ENCODE data around the gene PSMB10. TPM values are rescaled to one million over a fixed set of nuclear protein-coding genes. Genes with fewer than 3 reads are reported as not detected.

PSMB10 gene
- total RNA-seq, 1 experiment from 2014 or later, result 41.0 TPM

- TF ChIP-seq ZBTB33 (IDR thresholded peaks at IDR 0.05; ENCODE audit: extremely low read depth, insufficient replicate concordance, low read length) (no peak), SP1 (IDR thresholded peaks at IDR 0.05; ENCODE audit: low read depth) (no peak)
These were observed 51.1 kb downstream of the PSMB10 start (continued) for GRCh38 chr16:67885545-67885944.

- CTCF ChIA-PET, result interaction anchor here (0.8 to 2.9 kb wide), 7 partner anchors 11 to 363 kb away, joined by 3 to 13 read pairs (median 6); partner anchors contain the start of gene EDC4
- Histone ChIP-seq H3K4me2 (ENCODE audit: low read length) (no peak within 1 kb of the TSS), H3K27me3 (ENCODE audit: insufficient read depth, low read length) (no peaks in the 10 kb centered on the region), H2AFZ (ENCODE audit: low read depth, low read length, poor library complexity, severe bottlenecking) (no peak within 1 kb of the TSS), H3K4me1 (ENCODE audit: control insufficient read depth in 1 of 2, insufficient read depth in 2 of 2, low read length in 2 of 2) (no peaks in the 10 kb centered on the region), H3K36me3 (ENCODE audit: control insufficient read depth in 1 of 2, insufficient read depth in 2 of 2, low read length in 2 of 2) (peaks cover 23 to 36% of the 10 kb centered on the region in 2 experiments; a peak in 3 of 4 replicates), H3K9ac (ENCODE audit: low read length) (no peak within 1 kb of the TSS), H3K9me3 (ENCODE audit: control insufficient read depth in 1 of 2, insufficient read depth in 1 of 2, low read depth in 1 of 2, low read length in 2 of 2) (no peaks in the 10 kb centered on the region), H4K20me1 (ENCODE audit: insufficient read depth) (peaks cover 3% of the 10 kb centered on the region; the same call in 1 of the 2 replicates), H3K4me3 (replicated peaks in 1 of 2; ENCODE audit: low read depth in 1 of 2, low read length in 2 of 2) (no peak within 1 kb of the TSS), H3K79me2 (ENCODE audit: insufficient read depth, low read length) (no peaks in the 10 kb centered on the region), H3K27ac (ENCODE audit: low read depth, low read length) (no peak within 1 kb of the TSS), H3K9me2 (ENCODE audit: insufficient read depth) (no peaks in the 10 kb centered on the region)
- RAD21 ChIA-PET (ENCODE audit: low non-redundant PET in 1 of 2, low total read pairs in 2 of 2, uncharacterized antibody in 2 of 2, unreplicated experiment in 2 of 2), result no interaction called here
- ATAC-seq (peak; percentile 59), DNase-seq (ENCODE audit: low read depth, low spot score) (no peak)
- POLR2A ChIA-PET, result no interaction called here
- BruUV-seq (replicated peaks), result no TSS peak
- no peak for TF ChIP-seq POLR2AphosphoS5 (IDR thresholded peaks at IDR 0.05; ENCODE audit: low read depth, low read length)
- TF ChIP-seq POLR2A (IDR thresholded peaks at IDR 0.05; ENCODE audit: borderline replicate concordance, extremely low read depth, insufficient read depth, insufficient read length), result no peak
- TF ChIP-seq, protein P1, sequence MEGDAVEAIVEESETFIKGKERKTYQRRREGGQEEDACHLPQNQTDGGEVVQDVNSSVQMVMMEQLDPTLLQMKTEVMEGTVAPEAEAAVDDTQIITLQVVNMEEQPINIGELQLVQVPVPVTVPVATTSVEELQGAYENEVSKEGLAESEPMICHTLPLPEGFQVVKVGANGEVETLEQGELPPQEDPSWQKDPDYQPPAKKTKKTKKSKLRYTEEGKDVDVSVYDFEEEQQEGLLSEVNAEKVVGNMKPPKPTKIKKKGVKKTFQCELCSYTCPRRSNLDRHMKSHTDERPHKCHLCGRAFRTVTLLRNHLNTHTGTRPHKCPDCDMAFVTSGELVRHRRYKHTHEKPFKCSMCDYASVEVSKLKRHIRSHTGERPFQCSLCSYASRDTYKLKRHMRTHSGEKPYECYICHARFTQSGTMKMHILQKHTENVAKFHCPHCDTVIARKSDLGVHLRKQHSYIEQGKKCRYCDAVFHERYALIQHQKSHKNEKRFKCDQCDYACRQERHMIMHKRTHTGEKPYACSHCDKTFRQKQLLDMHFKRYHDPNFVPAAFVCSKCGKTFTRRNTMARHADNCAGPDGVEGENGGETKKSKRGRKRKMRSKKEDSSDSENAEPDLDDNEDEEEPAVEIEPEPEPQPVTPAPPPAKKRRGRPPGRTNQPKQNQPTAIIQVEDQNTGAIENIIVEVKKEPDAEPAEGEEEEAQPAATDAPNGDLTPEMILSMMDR (IDR thresholded peaks at IDR 0.05 in 2 of 3, conservative IDR thresholded peaks at IDR 0.05 in 1 of 3; ENCODE audit: borderline replicate concordance in 1 of 3, insufficient read depth in 1 of 3, low read depth in 2 of 3, low read length in 2 of 3), result no peak
- TF ChIP-seq CBX3 (IDR thresholded peaks at IDR 0.05; ENCODE audit: low read depth), result no peak
- no peak for TF ChIP-seq JUND (IDR thresholded peaks at IDR 0.05)
- no peak for TF ChIP-seq CEBPB (IDR thresholded peaks at IDR 0.05; ENCODE audit: low read depth)
- no peak for TF ChIP-seq SIN3A (IDR thresholded peaks at IDR 0.05; ENCODE audit: low read depth)
- no peak for TF ChIP-seq ZFX (IDR thresholded peaks at IDR 0.05)
- TF ChIP-seq, protein P2, sequence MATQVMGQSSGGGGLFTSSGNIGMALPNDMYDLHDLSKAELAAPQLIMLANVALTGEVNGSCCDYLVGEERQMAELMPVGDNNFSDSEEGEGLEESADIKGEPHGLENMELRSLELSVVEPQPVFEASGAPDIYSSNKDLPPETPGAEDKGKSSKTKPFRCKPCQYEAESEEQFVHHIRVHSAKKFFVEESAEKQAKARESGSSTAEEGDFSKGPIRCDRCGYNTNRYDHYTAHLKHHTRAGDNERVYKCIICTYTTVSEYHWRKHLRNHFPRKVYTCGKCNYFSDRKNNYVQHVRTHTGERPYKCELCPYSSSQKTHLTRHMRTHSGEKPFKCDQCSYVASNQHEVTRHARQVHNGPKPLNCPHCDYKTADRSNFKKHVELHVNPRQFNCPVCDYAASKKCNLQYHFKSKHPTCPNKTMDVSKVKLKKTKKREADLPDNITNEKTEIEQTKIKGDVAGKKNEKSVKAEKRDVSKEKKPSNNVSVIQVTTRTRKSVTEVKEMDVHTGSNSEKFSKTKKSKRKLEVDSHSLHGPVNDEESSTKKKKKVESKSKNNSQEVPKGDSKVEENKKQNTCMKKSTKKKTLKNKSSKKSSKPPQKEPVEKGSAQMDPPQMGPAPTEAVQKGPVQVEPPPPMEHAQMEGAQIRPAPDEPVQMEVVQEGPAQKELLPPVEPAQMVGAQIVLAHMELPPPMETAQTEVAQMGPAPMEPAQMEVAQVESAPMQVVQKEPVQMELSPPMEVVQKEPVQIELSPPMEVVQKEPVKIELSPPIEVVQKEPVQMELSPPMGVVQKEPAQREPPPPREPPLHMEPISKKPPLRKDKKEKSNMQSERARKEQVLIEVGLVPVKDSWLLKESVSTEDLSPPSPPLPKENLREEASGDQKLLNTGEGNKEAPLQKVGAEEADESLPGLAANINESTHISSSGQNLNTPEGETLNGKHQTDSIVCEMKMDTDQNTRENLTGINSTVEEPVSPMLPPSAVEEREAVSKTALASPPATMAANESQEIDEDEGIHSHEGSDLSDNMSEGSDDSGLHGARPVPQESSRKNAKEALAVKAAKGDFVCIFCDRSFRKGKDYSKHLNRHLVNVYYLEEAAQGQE (IDR thresholded peaks at IDR 0.05; ENCODE audit: low read depth), result no peak
- TF ChIP-seq ZNF274 (IDR thresholded peaks at IDR 0.05; ENCODE audit: low read depth, low read length), result no peak
- TF ChIP-seq EGR1 (IDR thresholded peaks at IDR 0.05; ENCODE audit: low read depth), result no peak
- TF ChIP-seq FOSL1 (IDR thresholded peaks at IDR 0.05; ENCODE audit: low read depth), result no peak
- no peak for TF ChIP-seq EZH2phosphoT487 (IDR thresholded peaks at IDR 0.05; ENCODE audit: borderline replicate concordance)
- TF ChIP-seq ZBTB33 (IDR thresholded peaks at IDR 0.05; ENCODE audit: extremely low read depth, insufficient replicate concordance, low read length), result no peak
- intact Hi-C loops (cut with micrococcal nuclease), result loop anchor here (10.0 kb wide), 1 partner anchor 340 kb away; no protein-coding TSS in a partner anchor
These were observed 52.0 kb downstream of the PSMB10 start, which contains the start of gene NRN1L for GRCh38 chr16:67884684-67885083. Gene NRN1L (plus strand): TSS chr16:67884885. CDS start chr16:67884904, 19 bp downstream.

Data from HCT116 (cell line).